Measurements from ENCODE around the gene MYH14. TPM values are rescaled to one million over a fixed set of nuclear protein-coding genes. Genes with fewer than 3 reads are reported as not detected.

The MYH14 gene
- total RNA-seq, 1 experiment from 2014 or later = not detected

- ChIA-PET CTCF (no interaction called here), POLR2A (no interaction called here)
- Mint-ChIP-seq H3K4me1 (ENCODE audit: insufficient read depth, unreplicated experiment) (no peaks in the 10 kb centered on the region), H3K36me3 (ENCODE audit: insufficient read depth, unreplicated experiment) (no peaks in the 10 kb centered on the region), H3K4me3 (ENCODE audit: unreplicated experiment) (no peak overlapping the region), H3K27ac (ENCODE audit: low read depth, unreplicated experiment) (no peak overlapping the region), H3K9me3 (ENCODE audit: unreplicated experiment) (peaks cover 35% of the 10 kb centered on the region), H3K27me3 (ENCODE audit: insufficient read depth, unreplicated experiment) (no peaks in the 10 kb centered on the region)
- BruUV-seq (replicated peaks) = no TSS peak
- intact Hi-C loops (cut with micrococcal nuclease) = no loop called here
- no peak for TF ChIP-seq CTCF (IDR thresholded peaks at IDR 0.05; ENCODE audit: unreplicated experiment)
- no peak for DNase-seq (ENCODE audit: unreplicated experiment)
Observed at GRCh38 chr19:50268041-50268440, 64.6 kb downstream of the MYH14 start.

DNA sequence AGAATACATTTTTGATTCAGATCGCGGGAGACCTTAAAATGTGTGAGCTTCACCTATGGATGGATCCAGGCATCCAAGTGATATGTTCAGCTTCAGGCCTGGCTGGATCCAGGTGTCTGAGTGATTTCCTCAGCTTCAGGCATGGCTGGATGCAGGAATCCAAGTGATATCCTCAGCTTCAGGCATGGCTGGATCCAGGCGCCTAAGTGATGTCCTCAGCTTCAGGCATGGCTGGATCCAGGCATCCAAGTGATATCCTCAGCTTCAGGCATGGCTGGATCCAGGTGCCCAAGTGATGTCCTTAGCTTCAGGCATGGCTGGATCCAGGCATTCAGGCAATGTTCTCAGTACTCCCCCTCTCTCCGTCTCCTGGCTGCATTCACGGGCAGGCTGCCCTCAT is 65.1 kb downstream of the MYH14 start:
- BruUV-seq (replicated peaks) = no TSS peak
- H3K4me1 Mint-ChIP-seq (ENCODE audit: insufficient read depth, unreplicated experiment) = no peaks in the 10 kb centered on the region
- H3K36me3 Mint-ChIP-seq (ENCODE audit: insufficient read depth, unreplicated experiment) = no peaks in the 10 kb centered on the region
- no peak overlapping the region for H3K4me3 Mint-ChIP-seq (ENCODE audit: unreplicated experiment)
- ChIA-PET CTCF (no interaction called here), POLR2A (no interaction called here)
- no peaks in the 10 kb centered on the region for H3K27me3 Mint-ChIP-seq (ENCODE audit: insufficient read depth, unreplicated experiment)
- intact Hi-C loops (cut with micrococcal nuclease) = no loop called here
- no peak overlapping the region for H3K27ac Mint-ChIP-seq (ENCODE audit: low read depth, unreplicated experiment)
- peaks cover 35% of the 10 kb centered on the region for H3K9me3 Mint-ChIP-seq (ENCODE audit: unreplicated experiment)
- no peak for DNase-seq (ENCODE audit: unreplicated experiment)
- TF ChIP-seq CTCF (IDR thresholded peaks at IDR 0.05; ENCODE audit: unreplicated experiment) = no peak

DNA sequence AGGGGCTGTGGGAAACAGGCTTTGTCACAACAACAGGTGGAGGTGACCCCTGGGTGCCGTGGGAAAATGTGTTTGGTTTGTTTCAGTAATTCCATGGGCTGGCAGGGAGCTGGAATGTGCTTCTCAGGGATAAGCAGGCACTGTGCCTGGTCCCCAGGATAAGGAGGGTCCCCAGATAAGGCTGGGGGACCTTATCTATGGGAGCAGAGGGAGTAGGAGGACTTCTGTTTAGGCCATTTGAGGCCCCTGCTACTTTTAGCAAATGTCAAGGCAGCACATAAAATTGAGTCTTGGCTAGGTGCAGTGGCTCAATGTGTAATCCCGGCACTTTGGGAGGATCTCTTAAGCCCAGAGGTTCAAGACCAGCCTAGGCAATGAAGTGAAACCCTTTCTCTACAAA is 66.2 kb downstream of the MYH14 start:
- Mint-ChIP-seq H3K4me3 (ENCODE audit: unreplicated experiment) (no peak overlapping the region), H3K9me3 (ENCODE audit: unreplicated experiment) (peaks cover 35% of the 10 kb centered on the region), H3K27ac (ENCODE audit: low read depth, unreplicated experiment) (no peak overlapping the region), H3K36me3 (ENCODE audit: insufficient read depth, unreplicated experiment) (no peaks in the 10 kb centered on the region), H3K27me3 (ENCODE audit: insufficient read depth, unreplicated experiment) (no peaks in the 10 kb centered on the region), H3K4me1 (ENCODE audit: insufficient read depth, unreplicated experiment) (no peaks in the 10 kb centered on the region)
- intact Hi-C loops (cut with micrococcal nuclease) = no loop called here
- ChIA-PET CTCF (no interaction called here), POLR2A (no interaction called here)
- TF ChIP-seq CTCF (IDR thresholded peaks at IDR 0.05; ENCODE audit: unreplicated experiment) = no peak
- BruUV-seq (replicated peaks) = no TSS peak
- DNase-seq (ENCODE audit: unreplicated experiment) = no peak

- Mint-ChIP-seq H3K27me3 (ENCODE audit: insufficient read depth, unreplicated experiment) (no peaks in the 10 kb centered on the region), H3K4me1 (ENCODE audit: insufficient read depth, unreplicated experiment) (no peaks in the 10 kb centered on the region), H3K27ac (ENCODE audit: low read depth, unreplicated experiment) (no peak overlapping the region), H3K4me3 (ENCODE audit: unreplicated experiment) (no peak overlapping the region), H3K9me3 (ENCODE audit: unreplicated experiment) (peaks cover 20% of the 10 kb centered on the region), H3K36me3 (ENCODE audit: insufficient read depth, unreplicated experiment) (no peaks in the 10 kb centered on the region)
- CTCF ChIA-PET = interaction anchor here (0.5 kb wide), 1 partner anchor 266 kb away, joined by 3 read pairs; no protein-coding TSS in a partner anchor
- POLR2A ChIA-PET = no interaction called here
- no peak for DNase-seq (ENCODE audit: unreplicated experiment)
- TF ChIP-seq CTCF (IDR thresholded peaks at IDR 0.05; ENCODE audit: unreplicated experiment) = no peak
- intact Hi-C loops (cut with micrococcal nuclease) = no loop called here
- no TSS peak for BruUV-seq (replicated peaks)
Observed at GRCh38 chr19:50272263-50272897, 69.0 kb downstream of the MYH14 start.
